ENCODE results near the gene PHF10. TPM values are rescaled to one million over a fixed set of nuclear protein-coding genes. Genes with fewer than 3 reads are reported as not detected.
A peak's percentile ranks its signal among the peaks of the same experiment; 100 is the strongest.
"Not testable (repeated sequence)": the region's sequence is repeated elsewhere in the genome, so short reads cannot be mapped to it uniquely, and the experiment has no call there.

The PHF10 gene
- 62.1 and 65.9 TPM in 2 replicates for total RNA-seq (2014; rRNA removed; shearing (Covaris generic); ENCODE audit: low replicate concordance)

- in situ Hi-C loops (cut with HindIII; ENCODE audit: low pct_unique_long_range_greater_than_20kb, low sequenced_read_pairs), result no loop called here
- DNase-seq (ENCODE audit: low read depth), result peak; percentile 70
Observed at GRCh38 chr6:169724494-169725124, at the start of gene PHF10. Gene PHF10 (minus strand): TSS chr6:169724500. CDS start chr6:169723931, 569 bp downstream.

- DNase-seq (ENCODE audit: low read depth), result no peak
- in situ Hi-C loops (cut with HindIII; ENCODE audit: low pct_unique_long_range_greater_than_20kb, low sequenced_read_pairs), result no loop called here
Observed at GRCh38 chr6:169766921-169767736, 42.8 kb upstream of the PHF10 start.

DNA sequence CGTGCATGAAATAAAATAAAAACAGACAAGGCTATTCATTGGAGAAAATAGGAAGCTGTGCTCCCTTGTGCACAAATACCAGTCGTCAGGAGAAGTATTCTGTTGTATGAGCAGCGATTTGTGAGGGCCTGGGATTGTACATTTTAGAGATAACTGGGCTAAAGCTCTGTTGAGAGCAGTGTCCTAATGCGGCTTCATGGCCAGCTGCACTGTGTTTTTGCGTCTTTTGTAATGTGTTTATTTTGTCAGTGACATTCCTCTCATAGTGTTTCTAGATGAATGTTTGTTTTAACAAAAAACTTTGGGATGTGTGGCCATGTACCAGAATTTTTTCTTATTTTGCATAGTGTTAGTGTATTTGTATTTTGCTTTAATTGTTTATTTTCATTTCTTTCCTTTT, 41.9 kb upstream of the PHF10 start:
- in situ Hi-C loops (cut with HindIII; ENCODE audit: low pct_unique_long_range_greater_than_20kb, low sequenced_read_pairs), result no loop called here

DNA sequence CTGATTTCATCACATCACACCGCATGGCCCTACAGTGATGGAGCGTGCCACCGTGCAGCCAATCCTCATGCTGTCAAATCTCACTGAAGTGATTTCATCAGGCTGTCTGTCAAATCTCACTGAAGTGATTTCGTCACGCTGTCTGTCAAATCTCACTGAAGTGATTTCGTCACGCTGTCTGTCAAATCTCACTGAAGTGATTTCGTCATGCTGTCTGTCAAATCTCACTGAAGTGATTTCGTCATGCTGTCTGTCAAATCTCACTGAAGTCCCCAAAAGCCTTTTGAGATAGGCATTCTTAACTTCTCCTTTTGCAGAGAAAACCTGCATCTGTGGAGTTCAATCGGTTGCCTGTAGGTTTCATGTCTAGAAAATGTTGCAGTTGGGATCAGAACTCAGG, 41.5 kb upstream of the PHF10 start:
- in situ Hi-C loops (cut with HindIII; ENCODE audit: low pct_unique_long_range_greater_than_20kb, low sequenced_read_pairs); DNase-seq (ENCODE audit: low read depth): not testable (repeated sequence)

More for the DNA sequence above, 41.9 kb upstream of the PHF10 start:
- no peak for DNase-seq (ENCODE audit: low read depth)

GRCh38 chr6:169763881-169764280, 39.6 kb upstream of the PHF10 start:
- DNase-seq (ENCODE audit: low read depth), result no peak
- in situ Hi-C loops (cut with HindIII; ENCODE audit: low pct_unique_long_range_greater_than_20kb, low sequenced_read_pairs), result no loop called here

GRCh38 chr6:169763308-169763707, 39.0 kb upstream of the PHF10 start:
- no peak for DNase-seq (ENCODE audit: low read depth)
- in situ Hi-C loops (cut with HindIII; ENCODE audit: low pct_unique_long_range_greater_than_20kb, low sequenced_read_pairs), result no loop called here

DNA sequence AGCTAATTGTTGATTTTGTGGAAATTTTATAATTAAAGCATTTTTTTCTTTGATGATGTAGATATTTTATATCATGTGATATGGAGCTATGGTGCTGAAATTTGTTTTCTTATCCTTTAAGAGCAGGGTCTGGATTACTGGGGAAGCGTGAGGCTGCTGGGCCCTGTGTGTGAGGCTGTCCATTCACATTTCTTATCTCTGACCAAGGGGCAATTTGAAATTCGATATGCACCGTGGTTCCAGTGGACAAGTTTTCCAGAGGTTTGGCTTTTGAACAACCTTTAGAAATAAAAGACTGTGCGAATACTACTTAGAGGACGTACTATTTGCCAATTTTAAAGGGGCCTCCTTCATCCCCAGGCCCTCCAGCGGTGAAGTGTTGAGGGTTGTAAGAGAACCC, 30.9 kb upstream of the PHF10 start:
- no peak for DNase-seq (ENCODE audit: low read depth)
- in situ Hi-C loops (cut with HindIII; ENCODE audit: low pct_unique_long_range_greater_than_20kb, low sequenced_read_pairs), result no loop called here

- in situ Hi-C loops (cut with HindIII; ENCODE audit: low pct_unique_long_range_greater_than_20kb, low sequenced_read_pairs), result no loop called here
- no peak for DNase-seq (ENCODE audit: low read depth)
Observed at GRCh38 chr6:169752074-169752623, 27.8 kb upstream of the PHF10 start.

- in situ Hi-C loops (cut with HindIII; ENCODE audit: low pct_unique_long_range_greater_than_20kb, low sequenced_read_pairs), result no loop called here
Observed at GRCh38 chr6:169751242-169752073, 27.2 kb upstream of the PHF10 start, which contains the start of the genes DYNLT2 and ERMARD. Gene DYNLT2 (minus strand): TSS chr6:169751572. CDS start chr6:169751458, 114 bp downstream. Gene ERMARD (plus strand): TSS chr6:169751622. CDS start chr6:169751658, 36 bp downstream.

DNA sequence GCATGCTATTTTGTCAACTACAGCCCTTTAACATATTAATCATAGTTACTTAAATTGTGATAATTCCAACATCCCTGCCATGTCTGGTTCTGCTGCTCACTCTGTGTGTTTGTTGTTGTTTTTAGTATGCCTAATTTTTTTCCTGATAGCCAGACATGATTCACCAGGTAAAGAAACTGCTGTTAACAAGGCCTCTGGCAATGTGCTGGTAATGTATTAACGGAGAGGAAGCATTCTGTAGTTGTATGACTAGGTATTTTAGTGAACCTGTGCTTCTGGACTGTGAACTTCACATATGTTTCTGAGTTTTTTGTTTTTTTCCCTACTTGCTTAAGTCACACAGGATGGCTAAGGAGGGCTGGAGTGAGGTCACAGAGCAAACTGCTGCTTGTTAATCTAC, 22.3 kb upstream of the PHF10 start:
- in situ Hi-C loops (cut with HindIII; ENCODE audit: low pct_unique_long_range_greater_than_20kb, low sequenced_read_pairs), result no loop called here
- peak; percentile 22 for DNase-seq (ENCODE audit: low read depth)

More at GRCh38 chr6:169751242-169752073, 27.2 kb upstream of the PHF10 start, which contains the start of the genes DYNLT2 and ERMARD:
- peak; percentile 94 for DNase-seq (ENCODE audit: low read depth)

DNA sequence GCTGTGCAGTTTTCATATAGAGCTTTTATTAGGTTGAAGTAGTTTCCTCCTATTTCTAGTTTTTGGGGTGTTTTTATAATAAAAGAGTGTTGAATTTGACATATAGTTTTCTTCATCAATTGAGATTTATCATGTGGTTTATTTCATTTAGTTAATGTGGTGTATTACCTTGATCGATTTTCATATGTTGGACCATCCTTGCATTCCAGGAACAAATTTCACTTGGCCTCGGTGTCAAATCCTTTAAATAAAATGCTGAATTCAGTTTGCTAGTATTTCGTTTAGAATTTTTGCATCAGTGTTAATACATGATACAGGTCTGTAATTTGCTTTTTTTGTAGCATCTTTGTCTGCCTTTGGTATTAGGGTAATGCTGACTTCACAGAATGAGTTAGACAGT, 21.1 kb upstream of the PHF10 start:
- no peak for DNase-seq (ENCODE audit: low read depth)
- in situ Hi-C loops (cut with HindIII; ENCODE audit: low pct_unique_long_range_greater_than_20kb, low sequenced_read_pairs), result no loop called here

DNA sequence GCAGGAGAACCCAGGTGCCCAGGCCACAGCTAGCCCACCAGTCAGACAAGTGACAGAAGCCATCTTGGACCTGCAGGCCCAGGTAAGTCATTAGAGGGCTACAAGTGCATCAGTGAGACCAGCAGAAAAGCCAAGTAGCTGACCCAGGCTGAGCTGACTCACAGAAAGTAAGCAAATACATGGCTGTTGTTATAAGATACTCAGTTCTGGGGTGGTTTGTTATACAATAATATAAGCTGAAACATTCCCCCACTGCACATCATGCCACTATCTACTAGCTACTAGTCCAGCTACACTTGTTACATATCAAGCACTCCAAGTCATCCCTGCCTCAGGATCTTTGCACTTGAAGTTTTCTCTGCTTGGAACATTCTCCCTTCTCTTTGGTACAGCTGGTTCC, 17.0 kb upstream of the PHF10 start:
- in situ Hi-C loops (cut with HindIII; ENCODE audit: low pct_unique_long_range_greater_than_20kb, low sequenced_read_pairs), result no loop called here
- no peak for DNase-seq (ENCODE audit: low read depth)

DNA sequence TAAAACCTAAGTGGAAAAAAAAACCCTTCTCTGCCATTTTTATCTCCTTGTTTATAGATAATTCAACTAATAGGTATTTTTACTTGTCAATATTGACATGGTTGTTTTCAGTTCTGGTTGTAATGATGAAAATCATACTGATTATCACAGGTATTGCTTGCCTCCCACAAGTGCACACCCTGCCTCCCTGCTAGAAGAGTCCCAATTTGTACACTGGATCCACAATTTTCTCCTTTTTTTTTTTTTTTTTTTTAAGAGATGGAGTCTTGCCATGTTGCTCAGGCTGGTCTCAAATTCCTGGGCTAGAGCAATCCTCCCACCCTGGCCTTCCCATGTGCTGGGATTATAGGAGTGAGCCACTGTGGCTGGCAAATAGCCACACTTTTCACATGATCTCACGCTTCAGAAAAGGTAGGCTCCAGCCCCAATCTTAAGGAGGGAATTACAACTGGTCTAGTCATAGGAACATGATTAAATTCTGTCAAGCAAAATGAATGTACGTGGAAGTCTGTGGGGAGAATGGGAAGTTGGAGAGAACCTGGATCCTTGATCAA, 14.8 kb upstream of the PHF10 start:
- no peak for DNase-seq (ENCODE audit: low read depth)
- in situ Hi-C loops (cut with HindIII; ENCODE audit: low pct_unique_long_range_greater_than_20kb, low sequenced_read_pairs), result no loop called here

GRCh38 chr6:169738204-169738975, 14.1 kb upstream of the PHF10 start:
- no peak for DNase-seq (ENCODE audit: low read depth)
- in situ Hi-C loops (cut with HindIII; ENCODE audit: low pct_unique_long_range_greater_than_20kb, low sequenced_read_pairs), result no loop called here

- no peak for DNase-seq (ENCODE audit: low read depth)
- in situ Hi-C loops (cut with HindIII; ENCODE audit: low pct_unique_long_range_greater_than_20kb, low sequenced_read_pairs), result no loop called here
Observed at GRCh38 chr6:169729961-169730360, 5.7 kb upstream of the PHF10 start.

- DNase-seq (ENCODE audit: low read depth), result no peak
- in situ Hi-C loops (cut with HindIII; ENCODE audit: low pct_unique_long_range_greater_than_20kb, low sequenced_read_pairs), result no loop called here
Observed at GRCh38 chr6:169726963-169727362, 2.7 kb upstream of the PHF10 start.

GRCh38 chr6:169726049-169726400, 1.7 kb upstream of the PHF10 start:
- in situ Hi-C loops (cut with HindIII; ENCODE audit: low pct_unique_long_range_greater_than_20kb, low sequenced_read_pairs), result no loop called here
- DNase-seq (ENCODE audit: low read depth), result no peak
